TTC549 (cell line): Measurements from ENCODE around the gene AGRN.
"Not testable (repeated sequence)": the region's sequence is repeated elsewhere in the genome, so short reads cannot be mapped to it uniquely, and the experiment has no call there.

Source experiments
- FAIRE-seq: peaks from 2 replicates; lab custom pipeline; 2012; peaks lifted over from hg19 to GRCh38; lab: Jason Lieb, UNC

The AGRN gene

GRCh38 chr1:1067284-1067859 is 47.5 kb downstream of the AGRN start:
- FAIRE-seq, result no peak

- FAIRE-seq, result no peak
These were observed 48.1 kb downstream of the AGRN start for GRCh38 chr1:1067860-1068516.

- FAIRE-seq, result no peak
These were observed 48.7 kb downstream of the AGRN start for GRCh38 chr1:1068517-1069055.

GRCh38 chr1:1069056-1069710 is 49.3 kb downstream of the AGRN start:
- no peak for FAIRE-seq

- FAIRE-seq, result no peak
These were observed 50.1 kb downstream of the AGRN start for GRCh38 chr1:1069711-1070676.

- FAIRE-seq, result no peak
These were observed 51.8 kb downstream of the AGRN start for GRCh38 chr1:1071486-1072298.

GRCh38 chr1:1072299-1072848 is 52.5 kb downstream of the AGRN start:
- FAIRE-seq, result no peak

GRCh38 chr1:1072849-1073742 is 53.2 kb downstream of the AGRN start:
- no peak for FAIRE-seq

- no peak for FAIRE-seq
These were observed 54.0 kb downstream of the AGRN start, which contains the start of gene RNF223 for GRCh38 chr1:1073743-1074587. Gene RNF223, minus strand, starts transcription at chr1:1074306. Its CDS starts 1,740 bp downstream, at chr1:1072566.

GRCh38 chr1:1074631-1075147 is 54.8 kb downstream of the AGRN start:
- no peak for FAIRE-seq

- no peak for FAIRE-seq
These were observed 55.4 kb downstream of the AGRN start for GRCh38 chr1:1075148-1075935.

GRCh38 chr1:1077396-1077795 is 57.5 kb downstream of the AGRN start:
- FAIRE-seq, result not testable (repeated sequence)

- peak; percentile 13 for FAIRE-seq
These were observed 59.6 kb downstream of the AGRN start for GRCh38 chr1:1079408-1080121.

- FAIRE-seq, result peak; percentile 68
These were observed 60.3 kb downstream of the AGRN start for GRCh38 chr1:1080122-1080757.

- FAIRE-seq, result no peak
These were observed 61.0 kb downstream of the AGRN start for GRCh38 chr1:1080951-1081310.

GRCh38 chr1:1081311-1082238 is 61.7 kb downstream of the AGRN start:
- no peak for FAIRE-seq
